Measurements from ENCODE around the gene FAT1.

FAT1 gene

DNA sequence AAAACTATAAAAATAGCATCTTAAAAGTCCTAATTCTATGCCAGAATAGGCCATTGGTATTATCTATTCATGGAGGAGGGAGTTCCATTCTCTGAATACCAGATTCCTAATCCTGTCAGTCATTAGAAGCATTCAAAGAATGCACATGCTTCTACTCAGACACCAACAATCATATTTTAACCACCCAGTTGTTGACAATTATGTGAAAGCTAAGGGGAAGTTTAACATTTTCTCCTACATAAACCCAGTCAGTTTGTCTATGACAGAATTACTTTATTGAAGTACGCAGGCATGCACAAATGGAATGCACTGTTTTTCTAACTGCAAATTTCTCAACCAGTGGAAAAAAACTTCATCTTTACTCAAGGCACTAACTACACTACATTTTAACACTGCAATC lies 98.7 kb downstream of the FAT1 start:
- in situ Hi-C loops (cut with MboI; ENCODE audit: low sequenced_read_pairs) = no loop called here

DNA sequence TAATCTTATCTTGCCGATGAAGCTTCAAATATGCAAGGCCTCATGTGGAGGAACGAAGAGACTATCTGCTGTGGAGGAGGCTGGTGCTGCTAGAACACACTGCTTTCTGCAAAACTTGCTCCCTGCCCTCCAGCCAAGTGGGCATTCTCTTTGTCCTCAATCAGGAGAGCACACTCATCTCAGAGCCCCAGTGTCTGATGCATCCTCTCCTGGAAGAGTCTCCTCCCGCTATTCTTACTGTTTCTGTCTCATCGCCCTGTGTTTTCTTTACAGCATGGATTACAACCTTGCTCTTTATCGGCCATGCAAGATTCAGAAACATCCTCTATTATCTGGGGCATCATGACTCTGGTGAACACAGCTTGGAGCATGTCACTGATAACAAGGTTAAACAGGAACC lies 100.1 kb downstream of the FAT1 start:
- in situ Hi-C loops (cut with MboI; ENCODE audit: low sequenced_read_pairs) = no loop called here

DNA sequence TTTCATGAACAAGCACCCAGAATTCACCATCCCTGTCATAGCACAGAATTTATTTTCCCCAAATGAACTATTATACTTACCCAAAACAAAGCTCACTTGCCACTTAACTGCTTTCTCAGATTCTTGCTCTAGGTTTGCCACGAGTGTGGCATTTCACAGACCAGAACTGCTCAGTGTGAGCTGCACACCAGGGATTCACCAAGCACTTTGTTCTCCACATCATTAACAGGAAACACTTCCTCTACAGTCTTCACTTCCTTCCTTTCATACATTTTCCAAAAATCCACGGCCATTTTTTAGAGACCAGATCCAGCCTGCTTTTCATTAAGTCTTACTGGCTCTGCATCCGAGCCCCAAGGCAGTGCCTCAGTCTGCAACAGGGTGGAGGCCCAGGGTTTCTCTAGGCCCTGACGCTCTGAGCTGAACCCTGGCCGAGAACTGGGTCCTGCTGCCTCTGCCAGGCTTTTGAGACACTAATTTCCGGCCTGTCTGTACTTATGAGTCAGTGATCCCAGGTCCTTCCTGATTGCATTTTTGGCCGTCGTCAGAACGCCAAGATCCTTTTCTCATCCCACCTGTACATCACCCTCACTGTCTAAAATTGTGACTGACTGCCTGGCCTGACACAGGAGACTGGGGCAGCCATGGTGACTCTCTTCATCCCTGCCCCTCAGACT lies 100.7 kb downstream of the FAT1 start:
- in situ Hi-C loops (cut with MboI; ENCODE audit: low sequenced_read_pairs) = no loop called here

DNA sequence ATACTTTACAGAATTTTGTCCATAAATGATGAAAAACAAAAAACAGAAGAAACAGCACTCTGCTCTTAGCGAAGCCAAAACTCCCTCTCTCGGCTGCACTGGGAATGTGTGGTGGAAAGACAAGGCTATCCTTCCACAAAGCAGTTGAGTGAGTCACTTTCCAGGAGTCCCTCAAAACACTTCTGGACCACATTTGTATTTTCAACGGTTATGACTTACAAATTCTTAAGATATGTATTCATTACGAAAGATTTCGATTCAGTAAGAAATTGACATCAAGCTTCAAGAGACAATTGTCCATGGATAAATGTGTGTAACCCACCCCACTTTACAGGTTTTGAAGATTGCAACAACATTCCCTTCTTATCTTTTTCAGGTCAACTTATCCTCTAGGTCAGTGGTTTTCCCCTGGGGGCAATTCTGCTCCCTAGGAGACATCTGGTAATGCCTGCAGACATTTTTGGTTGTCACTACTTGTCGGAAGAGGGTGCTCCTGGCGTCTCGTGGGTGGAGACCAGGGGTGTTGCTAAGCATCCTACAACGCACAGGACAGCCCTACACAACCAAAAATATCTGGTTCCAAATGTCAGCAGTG lies 101.6 kb downstream of the FAT1 start:
- in situ Hi-C loops (cut with MboI; ENCODE audit: low sequenced_read_pairs) = no loop called here

DNA sequence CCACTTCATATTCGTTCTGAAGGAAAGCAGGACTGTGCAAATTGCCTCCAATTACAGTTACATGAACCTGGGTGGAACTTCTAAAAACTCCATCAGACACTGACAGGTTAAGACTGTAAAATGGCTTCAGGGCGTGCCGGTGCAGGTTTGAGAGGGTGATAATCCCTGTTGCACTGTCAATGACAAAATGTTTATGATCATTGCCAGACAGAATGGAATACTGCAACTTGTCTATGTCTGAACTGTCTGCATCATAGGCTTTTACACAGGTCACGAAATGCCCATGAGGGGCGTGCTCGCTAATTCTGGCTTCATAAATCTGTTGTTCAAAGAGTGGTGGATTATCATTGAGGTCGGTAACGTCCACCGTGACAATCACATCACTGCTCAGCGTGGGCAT lies 104.6 kb downstream of the FAT1 start:
- in situ Hi-C loops (cut with MboI; ENCODE audit: low sequenced_read_pairs) = no loop called here

DNA sequence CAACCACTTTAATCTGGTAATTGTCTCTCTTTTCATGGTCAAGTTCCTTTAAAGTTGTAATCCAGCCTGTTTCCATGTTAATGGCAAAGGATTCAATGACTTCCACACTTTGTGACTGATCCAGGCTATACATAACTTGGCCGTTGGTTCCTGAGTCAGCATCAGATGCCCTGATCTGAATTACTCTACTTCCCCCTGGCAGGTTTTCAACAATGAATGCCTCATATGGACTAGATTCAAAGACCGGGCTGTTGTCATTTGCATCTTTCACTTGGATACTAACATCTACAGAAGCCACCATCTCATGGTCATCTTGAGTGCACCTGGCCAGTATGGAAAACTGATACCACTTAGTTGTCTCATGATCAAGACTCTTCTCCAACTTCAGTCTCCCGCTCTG lies 105.7 kb downstream of the FAT1 start:
- in situ Hi-C loops (cut with MboI; ENCODE audit: low sequenced_read_pairs) = no loop called here

DNA sequence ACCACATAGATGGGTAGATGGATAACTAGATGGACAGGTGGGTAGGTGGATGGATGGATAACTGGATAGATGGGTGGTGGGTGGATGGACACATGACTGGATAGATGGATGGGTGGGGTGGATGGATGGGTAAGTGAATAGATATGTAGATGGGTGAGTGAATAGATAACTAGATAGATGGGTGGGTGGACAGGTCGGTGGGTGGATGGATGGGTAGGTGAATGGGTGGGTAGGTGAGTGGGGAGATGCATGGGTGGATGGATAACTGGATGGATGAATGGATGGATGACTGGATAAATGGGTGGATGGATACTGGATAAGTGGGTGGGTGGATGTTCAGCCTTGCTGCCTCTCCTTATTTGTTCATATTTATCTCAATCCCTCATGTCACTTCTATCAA lies 116.2 kb downstream of the FAT1 start:
- in situ Hi-C loops (cut with MboI; ENCODE audit: low sequenced_read_pairs) = no loop called here

DNA sequence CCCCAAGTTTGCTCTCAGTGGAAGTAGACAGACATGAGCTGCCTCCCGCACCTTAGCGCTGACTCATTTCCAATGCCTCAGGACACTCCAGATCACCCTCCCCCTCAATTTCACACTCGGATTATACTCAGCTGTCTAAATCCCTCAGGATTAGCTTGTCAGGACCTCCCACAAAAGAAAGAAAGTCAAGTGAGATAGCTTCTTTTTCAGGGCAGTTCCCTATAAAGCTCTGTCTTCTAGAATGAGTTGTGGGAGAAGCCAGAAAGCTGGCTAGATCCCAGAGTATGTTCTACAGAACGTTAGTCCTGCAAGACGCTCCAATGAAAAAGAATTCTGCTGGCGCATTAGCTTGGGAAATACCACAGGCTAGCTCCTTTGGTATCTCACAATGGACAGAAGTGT lies 117.1 kb downstream of the FAT1 start:
- in situ Hi-C loops (cut with MboI; ENCODE audit: low sequenced_read_pairs) = no loop called here

DNA sequence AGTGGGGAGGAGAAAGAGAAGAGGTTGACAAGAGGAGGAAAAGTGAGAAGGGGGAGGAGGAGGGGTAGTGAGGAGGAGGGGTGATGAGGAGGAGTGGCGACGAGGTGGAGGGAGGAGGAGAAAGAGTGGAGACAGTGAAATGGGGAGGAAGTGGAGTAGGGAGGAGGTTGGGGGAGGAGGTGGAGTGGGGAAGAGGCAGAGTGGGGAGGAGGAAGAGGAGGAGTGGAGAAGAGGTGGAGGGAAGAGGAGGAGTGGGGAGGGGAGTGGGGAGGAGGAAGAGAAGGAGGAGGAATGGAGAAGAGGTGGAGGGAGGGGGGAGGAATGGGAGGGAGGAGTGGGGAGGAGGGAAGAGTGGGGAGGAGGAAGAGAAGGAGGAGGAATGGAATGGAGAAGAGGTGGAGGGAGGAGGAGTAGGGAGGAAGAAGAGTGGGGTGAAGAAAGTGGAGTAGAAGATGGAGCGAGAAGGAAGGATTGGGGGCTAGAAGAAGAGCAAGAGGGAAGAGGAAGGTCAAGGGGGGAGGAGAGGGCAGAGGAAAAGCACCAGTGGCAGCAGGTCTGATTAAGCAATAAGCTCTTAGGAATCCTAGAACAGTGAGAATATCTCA lies 118.3 kb downstream of the FAT1 start:
- in situ Hi-C loops (cut with MboI; ENCODE audit: low sequenced_read_pairs) = no loop called here

DNA sequence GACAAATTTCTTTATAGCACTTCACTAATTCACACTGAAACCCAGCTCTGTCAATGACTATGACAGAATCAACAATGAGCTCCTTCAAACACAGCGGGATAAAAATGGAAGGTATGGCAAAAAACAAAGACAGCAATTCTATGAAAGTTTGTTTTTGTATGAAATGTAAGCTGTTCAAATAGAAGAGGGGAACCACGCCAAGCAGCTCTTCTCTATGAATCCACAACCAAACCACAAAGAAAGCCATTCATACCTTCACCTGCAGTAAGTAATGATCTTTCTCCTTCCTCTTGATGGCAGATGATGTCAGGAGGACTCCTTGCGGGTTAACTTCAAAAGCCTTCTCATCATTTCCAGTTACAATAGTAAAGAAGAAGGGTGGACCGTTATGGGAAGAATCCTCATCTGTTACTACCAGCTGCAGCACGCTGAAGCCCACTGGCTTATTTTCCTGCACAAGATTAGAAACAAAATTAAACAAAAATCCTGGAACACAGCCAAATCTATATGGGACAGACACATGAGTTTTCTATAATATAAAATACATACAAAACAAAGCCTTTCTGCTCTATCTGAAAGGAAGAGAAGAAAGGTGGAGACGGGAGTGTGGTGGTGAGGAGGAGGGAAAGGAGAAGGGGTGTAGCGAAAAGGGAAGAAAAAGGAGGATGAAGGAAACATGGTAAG lies 119.4 kb downstream of the FAT1 start:
- in situ Hi-C loops (cut with MboI; ENCODE audit: low sequenced_read_pairs) = no loop called here

DNA sequence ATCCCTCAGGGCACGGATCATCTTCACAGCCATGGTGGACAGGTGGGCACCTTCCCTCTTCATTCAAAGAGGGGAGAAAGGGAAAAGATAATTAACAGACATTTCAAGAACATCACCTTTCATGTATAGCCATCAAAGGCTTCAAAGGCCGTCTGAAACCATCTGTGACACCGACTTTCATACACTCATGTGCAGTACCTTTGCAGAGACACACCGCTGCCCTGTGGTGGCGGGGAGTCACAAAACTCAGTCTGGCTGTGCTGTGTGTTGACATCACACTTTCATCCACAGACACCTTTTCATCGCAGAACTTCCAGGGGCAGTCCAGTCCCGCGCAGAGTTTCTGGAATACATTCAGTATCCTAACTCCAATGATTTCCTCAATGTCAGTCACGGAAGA lies 120.7 kb downstream of the FAT1 start:
- in situ Hi-C loops (cut with MboI; ENCODE audit: low sequenced_read_pairs) = no loop called here

DNA sequence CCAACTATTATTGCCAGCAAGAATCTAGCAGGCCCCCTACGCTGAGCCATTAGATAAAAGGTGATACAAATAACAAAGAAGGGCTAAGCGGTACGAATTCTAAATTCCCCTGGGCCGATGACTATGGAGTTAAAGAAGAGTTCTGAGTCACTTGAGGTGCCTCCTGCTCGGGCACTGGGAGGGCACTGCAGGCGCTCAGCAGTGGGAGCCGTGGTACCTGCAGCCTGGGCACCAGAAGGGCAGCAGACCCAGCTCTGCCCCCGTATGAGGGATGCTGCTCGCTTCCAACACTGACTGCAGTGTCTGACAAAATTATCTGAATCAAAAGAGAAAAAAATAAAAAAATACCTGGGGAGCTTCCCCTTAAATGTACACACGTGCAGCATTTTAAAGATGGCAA lies 124.2 kb downstream of the FAT1 start:
- in situ Hi-C loops (cut with MboI; ENCODE audit: low sequenced_read_pairs) = no loop called here

DNA sequence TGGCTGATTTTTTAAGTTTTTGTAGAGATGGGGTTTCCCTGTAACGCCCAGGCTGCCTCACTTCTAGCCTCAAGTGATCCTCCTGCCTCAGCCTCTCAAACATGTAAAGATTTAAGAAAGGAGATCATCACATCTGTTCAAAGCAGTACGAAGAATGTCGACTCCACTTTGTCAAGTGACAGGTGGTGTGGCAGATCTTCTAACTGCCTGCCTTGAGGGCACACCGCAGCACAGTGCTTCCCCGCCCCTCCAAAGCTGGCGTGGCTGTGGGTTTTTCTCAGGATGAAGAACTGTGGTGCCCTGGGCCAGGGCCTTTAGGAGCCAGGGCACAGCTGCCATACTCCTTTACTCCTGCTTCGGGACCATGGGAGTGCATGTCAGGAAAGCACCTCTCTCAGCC lies 125.0 kb downstream of the FAT1 start:
- in situ Hi-C loops (cut with MboI; ENCODE audit: low sequenced_read_pairs) = no loop called here

DNA sequence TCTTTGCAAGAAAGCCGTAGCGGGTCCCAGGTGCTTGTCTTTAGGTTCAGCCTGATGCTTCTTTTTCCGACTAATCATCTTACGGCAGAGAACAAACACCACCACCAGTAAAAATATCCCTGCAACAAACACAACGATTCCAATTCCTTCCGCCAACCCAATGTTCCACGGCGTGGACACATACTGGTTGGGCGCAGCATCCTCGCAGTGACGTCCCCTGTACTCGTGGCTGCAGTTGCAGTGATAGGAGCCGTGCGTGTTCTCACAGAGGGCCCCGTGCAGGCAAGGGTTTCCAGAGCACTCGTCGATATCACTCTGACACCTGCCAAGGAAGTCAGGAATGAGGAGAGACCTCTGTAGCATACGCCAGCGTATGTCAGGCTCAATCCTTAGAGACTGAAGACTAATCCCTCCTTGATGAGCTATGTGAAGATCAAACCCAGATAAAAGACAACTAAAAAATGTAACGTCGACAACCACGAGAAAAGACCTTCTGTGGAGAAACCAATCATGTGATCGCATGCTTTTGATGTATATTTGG lies 126.7 kb downstream of the FAT1 start:
- in situ Hi-C loops (cut with MboI; ENCODE audit: low sequenced_read_pairs) = no loop called here

DNA sequence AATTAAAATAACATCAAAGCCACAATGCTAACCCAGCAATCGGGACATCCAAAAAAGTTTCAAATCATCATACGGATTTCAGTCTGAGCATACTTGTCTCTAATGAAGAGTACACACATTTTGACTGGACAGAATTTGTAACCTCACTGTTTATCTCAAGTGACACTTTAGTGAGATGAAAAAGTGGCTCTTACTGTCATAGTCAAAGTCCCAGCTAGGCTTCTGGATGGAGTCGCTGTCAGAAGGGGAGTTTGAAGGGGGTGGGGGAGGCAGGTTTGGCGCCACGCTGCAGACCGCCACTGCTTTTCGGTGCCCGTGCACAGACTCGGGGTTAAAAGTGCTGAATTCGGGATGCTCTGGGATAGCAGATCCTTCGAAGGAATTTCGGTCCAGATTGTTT lies 127.3 kb downstream of the FAT1 start:
- in situ Hi-C loops (cut with MboI; ENCODE audit: low sequenced_read_pairs) = no loop called here

DNA sequence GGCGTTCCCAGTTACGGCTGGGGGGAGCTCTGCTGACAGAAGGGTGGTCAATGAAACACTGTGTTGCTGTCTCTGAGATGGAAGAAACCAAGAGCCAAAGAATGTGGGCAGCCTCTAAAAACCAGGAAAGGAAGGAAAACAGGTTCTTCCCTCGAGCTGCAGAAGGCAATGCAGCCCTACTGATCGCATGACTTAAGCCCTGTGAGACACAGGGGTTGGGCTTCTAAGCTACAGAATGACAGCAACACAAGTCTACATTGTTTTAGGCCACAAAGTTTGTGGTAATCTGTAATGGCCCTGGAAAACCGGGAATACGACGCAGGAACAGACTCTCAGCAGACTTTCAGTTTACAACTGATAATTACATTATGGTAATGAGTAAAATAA lies 130.1 kb downstream of the FAT1 start:
- in situ Hi-C loops (cut with MboI; ENCODE audit: low sequenced_read_pairs) = no loop called here

DNA sequence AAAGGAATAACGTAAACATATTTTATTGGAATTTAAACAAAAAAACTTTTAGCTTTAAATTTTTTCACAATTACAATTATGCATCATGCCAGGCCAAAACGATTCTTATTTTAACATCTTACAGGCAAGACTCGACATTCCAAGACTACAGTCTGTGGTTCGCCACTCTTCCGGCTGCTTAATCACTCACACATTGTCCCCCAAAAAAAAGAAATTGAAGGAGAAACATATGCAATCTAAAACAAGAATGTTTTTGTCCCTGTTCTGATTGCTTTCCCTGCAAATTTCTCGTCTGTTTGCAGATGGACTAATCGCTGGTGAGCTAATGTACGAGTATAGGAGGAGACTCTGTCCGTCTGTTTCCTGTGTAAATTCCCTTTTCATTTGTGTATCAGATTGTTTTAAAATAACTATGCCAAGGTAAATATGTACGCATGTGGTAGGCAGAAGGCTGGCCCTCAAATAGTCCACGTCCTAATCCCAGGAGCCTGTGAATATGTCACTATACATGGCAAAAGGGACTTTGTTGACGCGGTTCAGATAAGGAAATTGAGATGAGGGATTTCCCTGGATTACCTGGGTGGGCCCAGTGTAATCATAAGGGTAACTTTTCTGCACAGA lies 130.6 kb downstream of the FAT1 start:
- in situ Hi-C loops (cut with MboI; ENCODE audit: low sequenced_read_pairs) = no loop called here

DNA sequence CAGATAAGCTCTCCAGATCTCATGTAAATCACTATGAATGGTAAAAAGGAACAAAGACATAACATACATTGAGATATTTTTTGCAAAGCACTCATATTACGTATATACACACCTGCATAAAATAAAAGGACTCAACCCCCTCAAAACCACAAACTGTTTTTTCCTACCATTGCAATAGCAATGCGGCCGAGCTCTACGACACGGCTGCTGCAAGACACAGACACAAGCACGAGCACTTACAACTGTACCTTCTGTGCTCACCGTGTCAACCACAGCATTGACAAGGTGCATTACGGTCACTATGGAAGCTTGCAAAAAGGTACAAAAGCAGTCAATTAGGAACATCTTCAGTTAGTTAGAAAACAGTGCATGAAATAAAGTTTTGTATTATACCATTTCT lies 131.2 kb downstream of the FAT1 start:
- in situ Hi-C loops (cut with MboI; ENCODE audit: low sequenced_read_pairs) = no loop called here

DNA sequence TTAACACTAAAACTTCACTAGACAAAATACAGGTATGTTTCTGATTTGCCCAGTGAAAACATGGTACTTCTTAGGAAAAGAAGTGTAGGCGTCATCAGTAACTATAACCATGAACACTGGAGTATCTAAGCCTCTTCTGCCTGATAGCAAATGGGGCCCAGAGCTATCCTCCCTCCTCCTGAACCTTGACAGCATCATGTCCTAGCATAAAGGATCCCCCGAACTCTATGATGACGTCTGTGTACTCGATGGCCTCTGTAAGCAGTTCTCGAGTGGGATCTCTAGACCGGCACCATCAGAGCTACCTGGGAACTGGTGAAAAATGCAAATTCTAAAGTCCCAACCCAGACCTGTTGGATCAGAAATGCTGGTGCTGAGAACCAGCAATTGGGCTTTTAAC lies 132.0 kb downstream of the FAT1 start:
- in situ Hi-C loops (cut with MboI; ENCODE audit: low sequenced_read_pairs) = no loop called here

DNA sequence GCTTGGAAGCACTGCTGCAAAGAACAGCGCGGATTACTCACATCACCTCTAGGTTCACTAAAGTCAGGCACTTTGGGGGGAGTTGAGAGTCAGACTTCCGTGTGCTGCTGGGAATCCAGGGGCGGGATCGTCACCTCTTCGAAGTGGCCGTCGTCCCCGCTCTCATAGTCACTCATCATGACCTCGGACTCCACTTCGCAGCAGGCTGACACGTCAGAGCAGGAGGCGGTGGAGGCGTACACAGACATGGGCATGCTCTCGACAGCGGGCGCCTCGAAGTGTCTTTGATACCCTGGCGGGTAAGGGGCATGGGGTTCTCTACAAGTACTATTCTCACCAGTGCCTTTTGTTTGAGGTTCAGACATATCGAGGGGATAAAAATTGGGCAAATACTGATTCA lies 135.2 kb downstream of the FAT1 start:
- in situ Hi-C loops (cut with MboI; ENCODE audit: low sequenced_read_pairs) = no loop called here

DNA sequence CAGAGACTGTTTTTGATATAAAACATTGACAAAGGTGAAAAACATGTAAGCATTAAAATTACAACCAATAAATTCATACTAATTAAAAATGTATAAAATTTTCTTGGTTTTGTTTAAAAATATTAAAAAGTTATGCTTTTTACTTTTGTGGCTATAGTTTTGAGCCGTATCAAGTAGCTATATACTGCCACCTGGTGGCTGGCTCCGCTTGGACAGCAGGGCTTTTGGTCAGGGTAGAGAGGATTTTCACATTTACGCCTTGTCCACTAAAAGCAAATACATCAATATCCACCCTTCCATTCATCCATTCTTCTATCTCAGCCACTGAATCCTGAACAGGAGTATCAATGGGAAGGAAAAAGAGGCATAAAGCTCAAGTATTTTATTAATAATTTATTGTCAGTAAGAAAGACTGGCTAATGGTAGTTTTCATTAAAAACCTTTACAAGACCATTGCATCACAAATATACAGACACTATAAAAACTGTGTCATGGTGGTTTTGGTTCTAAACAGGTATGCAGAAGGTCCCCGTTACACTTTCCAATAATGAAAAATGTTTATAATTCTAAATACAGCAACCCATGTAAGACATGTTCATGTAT lies 136.1 kb downstream of the FAT1 start:
- in situ Hi-C loops (cut with MboI; ENCODE audit: low sequenced_read_pairs) = no loop called here

All from HL-60/S4 (cell line).